NCI-H82 treated with DMSO at 0.1 percent for 48 hours (cell line): ENCODE results near the gene ATP5F1D.

Experiments
- DNase-seq: peaks from one replicate; lab custom pipeline; 2025; ENCODE audit not compliant: unreplicated experiment; lab: John Stamatoyannopoulos, UW

The ATP5F1D gene

GRCh38 chr19:1232652-1233072 lies 8.9 kb upstream of the ATP5F1D start:
- DNase-seq = no peak

GRCh38 chr19:1233115-1233667 lies 8.4 kb upstream of the ATP5F1D start:
- DNase-seq = no peak

GRCh38 chr19:1234051-1234954 lies 7.2 kb upstream of the ATP5F1D start:
- no peak for DNase-seq

- no peak for DNase-seq
Measured at GRCh38 chr19:1234955-1235380, 6.6 kb upstream of the ATP5F1D start.

GRCh38 chr19:1235625-1236538 lies 5.7 kb upstream of the ATP5F1D start:
- no peak for DNase-seq

- no peak for DNase-seq
Measured at GRCh38 chr19:1236576-1236975, 5.0 kb upstream of the ATP5F1D start.

GRCh38 chr19:1237027-1237659 lies 4.4 kb upstream of the ATP5F1D start:
- DNase-seq = no peak

- DNase-seq = no peak
Measured at GRCh38 chr19:1237754-1238368, 3.7 kb upstream of the ATP5F1D start, which contains the start of gene CBARP. Gene CBARP, minus strand, starts transcription at chr19:1238005. Its CDS starts 1,905 bp downstream, at chr19:1236100.

GRCh38 chr19:1238369-1239303 lies 2.9 kb upstream of the ATP5F1D start:
- no peak for DNase-seq

- DNase-seq = no peak
Measured at GRCh38 chr19:1239420-1239795, 2.1 kb upstream of the ATP5F1D start.

GRCh38 chr19:1239796-1240737 lies 1.5 kb upstream of the ATP5F1D start:
- DNase-seq = no peak

GRCh38 chr19:1240925-1241324 lies 626 bp upstream of the ATP5F1D start:
- DNase-seq = no peak

- DNase-seq = no peak
Measured at GRCh38 chr19:1243768-1244692, 2.5 kb downstream of the ATP5F1D start.

GRCh38 chr19:1244693-1245451 lies 3.3 kb downstream of the ATP5F1D start:
- DNase-seq = no peak

GRCh38 chr19:1245494-1246264 lies 4.1 kb downstream of the ATP5F1D start:
- no peak for DNase-seq
